ENCODE data around the gene DOCK2.
"Not testable (repeated sequence)": the region's sequence is repeated elsewhere in the genome, so short reads cannot be mapped to it uniquely, and the experiment has no call there.

The DOCK2 gene

GRCh38 chr5:169637085-169637548 is at the start of gene DOCK2:
Gene DOCK2 (plus strand): TSS chr5:169637275. CDS start chr5:169637327, 52 bp downstream.
- no peak for DNase-seq (ENCODE audit: low spot score)

GRCh38 chr5:169590602-169591001 is 46.5 kb upstream of the DOCK2 start:
- no peak for DNase-seq (ENCODE audit: low spot score)

GRCh38 chr5:169591636-169592035 is 45.4 kb upstream of the DOCK2 start:
- DNase-seq (ENCODE audit: low spot score): no peak

- no peak for DNase-seq (ENCODE audit: low spot score)
Measured at GRCh38 chr5:169592937-169593650, 44.0 kb upstream of the DOCK2 start.

GRCh38 chr5:169595172-169595820 is 41.8 kb upstream of the DOCK2 start:
- DNase-seq (ENCODE audit: low spot score): no peak

GRCh38 chr5:169599451-169599850 is 37.6 kb upstream of the DOCK2 start:
- no peak for DNase-seq (ENCODE audit: low spot score)

- no peak for DNase-seq (ENCODE audit: low spot score)
Measured at GRCh38 chr5:169602535-169602934, 34.5 kb upstream of the DOCK2 start.

GRCh38 chr5:169606279-169606678 is 30.8 kb upstream of the DOCK2 start:
- DNase-seq (ENCODE audit: low spot score): no peak

GRCh38 chr5:169607882-169608281 is 29.2 kb upstream of the DOCK2 start:
- DNase-seq (ENCODE audit: low spot score): no peak

- no peak for DNase-seq (ENCODE audit: low spot score)
Measured at GRCh38 chr5:169609716-169610115, 27.4 kb upstream of the DOCK2 start.

- DNase-seq (ENCODE audit: low spot score): no peak
Measured at GRCh38 chr5:169610606-169611005, 26.5 kb upstream of the DOCK2 start.

GRCh38 chr5:169615561-169615960 is 21.5 kb upstream of the DOCK2 start:
- DNase-seq (ENCODE audit: low spot score): no peak

- DNase-seq (ENCODE audit: low spot score): not testable (repeated sequence)
Measured at GRCh38 chr5:169624307-169624706, 12.8 kb upstream of the DOCK2 start.

- no peak for DNase-seq (ENCODE audit: low spot score)
Measured at GRCh38 chr5:169626779-169627178, 10.3 kb upstream of the DOCK2 start.

- no peak for DNase-seq (ENCODE audit: low spot score)
Measured at GRCh38 chr5:169627551-169627950, 9.5 kb upstream of the DOCK2 start.

- no peak for DNase-seq (ENCODE audit: low spot score)
Measured at GRCh38 chr5:169628892-169629291, 8.2 kb upstream of the DOCK2 start.

- no peak for DNase-seq (ENCODE audit: low spot score)
Measured at GRCh38 chr5:169629847-169630548, 7.1 kb upstream of the DOCK2 start.

- no peak for DNase-seq (ENCODE audit: low spot score)
Measured at GRCh38 chr5:169631360-169631759, 5.7 kb upstream of the DOCK2 start.

- no peak for DNase-seq (ENCODE audit: low spot score)
Measured at GRCh38 chr5:169632946-169633345, 4.1 kb upstream of the DOCK2 start.

- DNase-seq (ENCODE audit: low spot score): no peak
Measured at GRCh38 chr5:169634606-169635005, 2.5 kb upstream of the DOCK2 start.

GRCh38 chr5:169635936-169636335 is 1.1 kb upstream of the DOCK2 start:
- no peak for DNase-seq (ENCODE audit: low spot score)

- no peak for DNase-seq (ENCODE audit: low spot score)
Measured at GRCh38 chr5:169636477-169637084, 494 bp upstream of the DOCK2 start.
